ENCODE results near the gene EPS8L2. TPM values are rescaled to one million over a fixed set of nuclear protein-coding genes. Genes with fewer than 3 reads are reported as not detected.

EPS8L2 gene
- total and polyA plus RNA-seq, 11 donors, result 0.72 to 15.5 (median 1.5) TPM

DNA sequence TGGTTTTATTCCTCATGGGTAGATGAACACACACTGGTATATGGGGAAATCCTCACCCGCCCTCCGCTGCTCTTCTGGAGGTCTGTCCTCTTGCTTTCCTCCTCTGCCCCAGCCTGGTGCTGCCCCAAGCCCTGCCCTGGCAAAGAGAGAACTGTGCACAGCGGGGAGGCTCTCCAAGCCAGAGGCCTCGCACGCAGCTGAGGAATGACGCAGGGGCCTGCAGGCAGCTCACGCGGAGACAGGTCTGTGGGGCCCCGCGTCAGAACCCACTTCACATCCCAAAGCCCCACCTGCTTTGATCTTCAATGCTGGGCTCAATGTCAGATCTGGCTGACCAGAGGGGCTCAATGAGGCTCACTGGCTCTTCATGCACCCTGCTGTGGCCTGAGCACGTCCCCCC, 61.2 kb downstream of the EPS8L2 start:
- TF ChIP-seq, protein P1, sequence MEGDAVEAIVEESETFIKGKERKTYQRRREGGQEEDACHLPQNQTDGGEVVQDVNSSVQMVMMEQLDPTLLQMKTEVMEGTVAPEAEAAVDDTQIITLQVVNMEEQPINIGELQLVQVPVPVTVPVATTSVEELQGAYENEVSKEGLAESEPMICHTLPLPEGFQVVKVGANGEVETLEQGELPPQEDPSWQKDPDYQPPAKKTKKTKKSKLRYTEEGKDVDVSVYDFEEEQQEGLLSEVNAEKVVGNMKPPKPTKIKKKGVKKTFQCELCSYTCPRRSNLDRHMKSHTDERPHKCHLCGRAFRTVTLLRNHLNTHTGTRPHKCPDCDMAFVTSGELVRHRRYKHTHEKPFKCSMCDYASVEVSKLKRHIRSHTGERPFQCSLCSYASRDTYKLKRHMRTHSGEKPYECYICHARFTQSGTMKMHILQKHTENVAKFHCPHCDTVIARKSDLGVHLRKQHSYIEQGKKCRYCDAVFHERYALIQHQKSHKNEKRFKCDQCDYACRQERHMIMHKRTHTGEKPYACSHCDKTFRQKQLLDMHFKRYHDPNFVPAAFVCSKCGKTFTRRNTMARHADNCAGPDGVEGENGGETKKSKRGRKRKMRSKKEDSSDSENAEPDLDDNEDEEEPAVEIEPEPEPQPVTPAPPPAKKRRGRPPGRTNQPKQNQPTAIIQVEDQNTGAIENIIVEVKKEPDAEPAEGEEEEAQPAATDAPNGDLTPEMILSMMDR (IDR thresholded peaks at IDR 0.05), result no peak
- no peak for TF ChIP-seq POLR2A (IDR thresholded peaks at IDR 0.05)
- intact Hi-C loops (cut with DNase I), result no loop called here
- Histone ChIP-seq H3K4me3 (no peak overlapping the region), H3K27ac (no peak overlapping the region), H3K4me1 (no peaks in the 10 kb centered on the region), H3K9me3 (no peaks in the 10 kb centered on the region), H3K27me3 (no peaks in the 10 kb centered on the region), H3K36me3 (peaks cover 0 to 89% (median 70%) of the 10 kb centered on the region in 9 donors)
- no peak for ATAC-seq
- DNase-seq, result no peak
- WGBS, 4 donors, result 85 to 94% (median 93%) methylated on average over 10 to 11 of the region's 11 CpGs

DNA sequence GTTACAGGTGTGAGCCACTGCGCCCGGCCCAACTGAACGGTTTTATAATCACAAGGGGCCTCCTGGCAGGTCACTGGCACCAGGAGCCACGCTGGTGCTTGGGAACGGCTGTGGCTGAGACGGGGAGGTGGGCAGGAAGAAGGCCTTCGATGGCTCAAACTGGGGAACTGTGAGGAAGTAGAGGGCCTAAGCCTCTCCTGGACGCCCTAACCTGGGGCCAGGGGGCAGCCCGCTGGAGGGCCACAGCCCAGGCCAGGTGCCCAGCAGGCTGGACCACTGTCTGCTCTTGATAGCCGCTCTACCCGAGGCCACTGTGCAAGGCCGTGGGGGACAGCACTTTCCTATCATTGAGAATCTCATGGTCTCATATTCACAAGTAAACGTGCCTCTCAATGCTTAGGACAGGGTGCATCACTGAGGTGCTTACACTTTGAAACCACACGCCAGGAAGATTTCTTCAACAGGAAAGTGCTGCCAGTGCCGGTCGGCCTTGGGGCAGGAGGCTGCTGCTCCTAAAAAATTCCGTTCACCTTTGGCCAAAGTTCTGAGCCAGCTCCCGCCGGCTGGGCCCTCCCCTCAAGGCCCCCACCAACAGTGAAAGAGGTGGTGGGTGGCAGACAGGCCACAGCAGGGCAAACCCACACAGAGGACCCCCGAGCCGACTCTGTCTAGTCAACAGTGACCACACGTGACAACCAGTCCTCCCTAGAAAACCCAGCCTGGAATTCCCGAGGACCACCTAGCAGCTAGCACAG, 64.0 kb downstream of the EPS8L2 start:
- intact Hi-C loops (cut with DNase I), result no loop called here
- DNase-seq, result no peak
- no peaks in the 10 kb centered on the region for H3K9me3 ChIP-seq
- no peaks in the 10 kb centered on the region for H3K27me3 ChIP-seq
- 87 to 90% (median 88%) methylated on average over 21 to 23 of the region's 23 CpGs for WGBS, 4 donors
- peaks cover 0 to 80% (median 59%) of the 10 kb centered on the region in 9 donors for H3K36me3 ChIP-seq
- no peak overlapping the region for H3K4me3 ChIP-seq
- no peak for ATAC-seq
- no peak overlapping the region for H3K27ac ChIP-seq
- H3K4me1 ChIP-seq, result peaks cover 0 to 14% (median 3%) of the 10 kb centered on the region in 12 donors
- TF ChIP-seq POLR2A (IDR thresholded peaks at IDR 0.05), result no peak
- TF ChIP-seq, protein P1 (IDR thresholded peaks at IDR 0.05), result no peak

DNA sequence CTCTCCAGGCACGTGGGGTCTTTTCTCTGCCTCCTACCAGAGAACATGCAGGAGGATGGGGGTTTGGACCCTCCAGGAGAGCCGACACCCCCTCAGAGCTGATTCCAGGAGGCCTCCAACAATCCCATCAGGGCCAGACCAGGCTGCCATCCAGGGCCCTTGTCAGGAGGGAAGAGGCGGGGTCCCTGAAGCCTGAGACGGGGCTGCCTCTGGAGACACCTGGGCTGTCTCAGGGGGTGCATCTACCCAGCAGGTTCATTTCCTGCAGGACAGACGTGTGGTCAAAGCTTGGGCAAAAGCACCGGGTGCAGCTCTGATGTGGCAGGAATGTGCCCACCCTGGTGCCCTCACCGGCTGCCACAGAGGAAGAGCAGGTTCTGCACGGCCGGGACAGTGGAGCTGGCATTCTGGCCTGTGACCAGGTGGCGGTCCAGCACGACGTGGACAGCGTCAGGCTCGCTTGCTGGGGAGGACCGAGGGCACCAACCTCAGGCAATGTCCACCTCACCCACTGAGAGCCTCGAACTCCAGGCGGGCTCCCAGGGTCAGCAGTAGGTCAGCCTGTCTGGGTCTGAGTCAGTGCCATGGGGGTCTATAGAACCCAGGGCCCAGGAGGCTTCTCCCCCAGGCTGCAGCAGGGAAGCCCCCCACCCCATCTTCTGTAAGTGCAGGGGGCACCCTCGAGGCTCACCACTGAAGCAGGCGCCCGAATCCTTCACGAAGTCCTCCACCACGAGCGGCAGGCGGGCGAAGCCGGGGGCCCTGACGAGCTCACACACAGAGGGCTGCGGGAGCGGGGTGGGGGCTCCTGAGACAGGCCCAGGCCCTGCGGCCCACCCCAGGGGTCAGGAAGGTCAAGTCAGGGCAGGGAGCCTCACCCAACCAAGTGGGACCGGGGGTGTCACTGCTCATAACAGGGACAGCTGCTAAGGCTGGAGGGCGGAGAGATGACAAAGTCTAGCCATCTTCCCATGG, 64.9 kb downstream of the EPS8L2 start:
- peaks cover 0 to 22% (median 11%) of the 10 kb centered on the region in 12 donors for H3K4me1 ChIP-seq
- H3K9me3 ChIP-seq, result no peaks in the 10 kb centered on the region
- ATAC-seq, result no peak
- DNase-seq, result peak in 1 of 5 donors; percentile 17
- 89 to 93% (median 91%) methylated on average over 11 to 32 of the region's 32 CpGs for WGBS, 4 donors
- TF ChIP-seq, protein P1 (IDR thresholded peaks at IDR 0.05), result no peak
- no peak for TF ChIP-seq POLR2A (IDR thresholded peaks at IDR 0.05)
- H3K27ac ChIP-seq, result no peak overlapping the region
- no peak overlapping the region for H3K4me3 ChIP-seq
- peaks cover 0 to 73% (median 56%) of the 10 kb centered on the region in 9 donors for H3K36me3 ChIP-seq
- no peaks in the 10 kb centered on the region for H3K27me3 ChIP-seq
- intact Hi-C loops (cut with DNase I), result no loop called here
